HepG2 (cell line): Measurements from ENCODE around the gene KCNJ14. TPM values are rescaled to one million over a fixed set of nuclear protein-coding genes. Genes with fewer than 3 reads are reported as not detected.

Experiments used
- ELF4 ChIP-seq: sonication (generic); formaldehyde crosslinking; IDR thresholded peaks from 2 replicates; pipeline ENCODE4 v1.5.0; 2020; ENCODE audit warnings: missing genetic modification reagents, mild to moderate bottlenecking, moderate library complexity, borderline replicate concordance
- FOXM1 ChIP-seq: sonication (generic); formaldehyde crosslinking; IDR thresholded peaks from 2 replicates; pipeline ENCODE4 v1.5.0; 2020; ENCODE audit warnings: missing genetic modification reagents
- GTF2F1 ChIP-seq: fragments of 150-350 bp; IDR thresholded peaks from 2 replicates; pipeline ENCODE4 v1.6.1; 2014; ENCODE audit warnings: low read length
- KDM5A ChIP-seq: fragments of 200-600 bp; sonication (generic); IDR thresholded peaks from 2 replicates; pipeline ENCODE4 v1.7.0; 2018; ENCODE audit warnings: antibody characterized with exemption, mild to moderate bottlenecking, low read length, borderline replicate concordance
- NFRKB ChIP-seq: fragments of 450-650 bp; IDR thresholded peaks from 2 replicates; pipeline ENCODE4 v1.6.1; 2017
- NR2F2 ChIP-seq: IDR thresholded peaks from 2 replicates; pipeline ENCODE4 v1.6.1; 2012; ENCODE audit warnings: low read depth, inconsistent platforms, borderline replicate concordance
- RFX5 ChIP-seq: IDR thresholded peaks from 2 replicates; pipeline ENCODE4 v1.6.1; 2011; ENCODE audit warnings: low read depth, low read length, improper control_type of control experiment
- STAT5B ChIP-seq: sonication (generic); formaldehyde crosslinking; IDR thresholded peaks from 2 replicates; pipeline ENCODE4 v1.4.0; 2020; ENCODE audit warnings: missing genetic modification reagents
- SUZ12 ChIP-seq: fragments of 150-350 bp; IDR thresholded peaks from 2 replicates; pipeline ENCODE4 v1.6.1; 2014; ENCODE audit warnings: low read depth, low read length
- TBX2 ChIP-seq: sonication (generic); formaldehyde crosslinking; IDR thresholded peaks from 2 replicates; pipeline ENCODE4 v1.5.0; 2020; ENCODE audit warnings: missing genetic modification reagents, mild to moderate bottlenecking, borderline replicate concordance
- TRAFD1 ChIP-seq: sonication (generic); formaldehyde crosslinking; IDR thresholded peaks from 2 replicates; pipeline ENCODE4 v1.5.1; 2020; ENCODE audit warnings: missing genetic modification reagents, mild to moderate bottlenecking, borderline replicate concordance
- ZNF274 ChIP-seq: sonication (generic); formaldehyde crosslinking; IDR thresholded peaks from 2 replicates; pipeline ENCODE4 v1.5.1; 2020; ENCODE audit warnings: mild to moderate bottlenecking, missing genetic modification reagents
- ZNF44 ChIP-seq: sonication (generic); formaldehyde crosslinking; IDR thresholded peaks from 2 replicates; pipeline ENCODE4 v1.5.1; 2020; ENCODE audit warnings: mild to moderate bottlenecking, missing genetic modification reagents
- ZNF589 ChIP-seq: sonication (generic); formaldehyde crosslinking; conservative IDR thresholded peaks from 2 replicates; pipeline ENCODE4 v1.8.0; 2022; ENCODE audit warnings: mild to moderate bottlenecking, moderate library complexity, missing genetic modification reagents
- ZNF773 ChIP-seq: sonication (generic); formaldehyde crosslinking; IDR thresholded peaks from 2 replicates; pipeline ENCODE4 v1.4.0; 2020; ENCODE audit warnings: missing genetic modification reagents, borderline replicate concordance
- ZSCAN20 ChIP-seq: sonication (generic); formaldehyde crosslinking; IDR thresholded peaks from 2 replicates; pipeline ENCODE4 v1.4.0; 2020; ENCODE audit warnings: missing genetic modification reagents, mild to moderate bottlenecking, borderline replicate concordance
- polyA plus RNA-seq, 8 experiments: library from polyadenylated mRNA; depleted of rRNA in 3 of 8; stranded (reverse) in 7 of 8; unstranded in 1 of 8; fragments of >200 nt; fragmentation: Illumina TruSeq in 4 of 8; extraction: Trizol in 4 of 8; gene quantifications; 2 replicates each; pipeline versions ENCODE4 v1.2.1 to v1.2.3, GENCODE V29; 2011 to 2016; ENCODE audit warnings: low read depth in 4 of 8, missing spikeins in 1 of 8, mixed read lengths in 1 of 8; ENCODE audit not compliant: insufficient read depth in 1 of 8
- total RNA-seq, 5 experiments: library from RNA; depleted of rRNA; stranded (reverse); fragments of >200 nt; fragmentation: Illumina TruSeq; extraction: Trizol; gene quantifications; 2 replicates each; pipeline ENCODE4 v1.2.3, GENCODE V29; 2016; ENCODE audit warnings: low read depth in 1 of 5
- TF ChIP-seq, protein P1 (sequence below): sonication (generic); formaldehyde crosslinking; IDR thresholded peaks from 2 replicates; pipeline ENCODE4 v1.5.0; 2020; ENCODE audit warnings: missing genetic modification reagents, mild to moderate bottlenecking, borderline replicate concordance
- TF ChIP-seq, protein P2 (sequence below): sonication (generic); formaldehyde crosslinking; IDR thresholded peaks from 2 replicates; pipeline ENCODE4 v1.8.1; 2022; ENCODE audit warnings: low read depth, mild to moderate bottlenecking, missing genetic modification reagents

KCNJ14 gene
- total and polyA plus RNA-seq, 2 of the 13 experiments (the other 11 are each of a cell fraction or from before 2014, with no cell fraction given): 0.20 to 0.51 TPM

DNA sequence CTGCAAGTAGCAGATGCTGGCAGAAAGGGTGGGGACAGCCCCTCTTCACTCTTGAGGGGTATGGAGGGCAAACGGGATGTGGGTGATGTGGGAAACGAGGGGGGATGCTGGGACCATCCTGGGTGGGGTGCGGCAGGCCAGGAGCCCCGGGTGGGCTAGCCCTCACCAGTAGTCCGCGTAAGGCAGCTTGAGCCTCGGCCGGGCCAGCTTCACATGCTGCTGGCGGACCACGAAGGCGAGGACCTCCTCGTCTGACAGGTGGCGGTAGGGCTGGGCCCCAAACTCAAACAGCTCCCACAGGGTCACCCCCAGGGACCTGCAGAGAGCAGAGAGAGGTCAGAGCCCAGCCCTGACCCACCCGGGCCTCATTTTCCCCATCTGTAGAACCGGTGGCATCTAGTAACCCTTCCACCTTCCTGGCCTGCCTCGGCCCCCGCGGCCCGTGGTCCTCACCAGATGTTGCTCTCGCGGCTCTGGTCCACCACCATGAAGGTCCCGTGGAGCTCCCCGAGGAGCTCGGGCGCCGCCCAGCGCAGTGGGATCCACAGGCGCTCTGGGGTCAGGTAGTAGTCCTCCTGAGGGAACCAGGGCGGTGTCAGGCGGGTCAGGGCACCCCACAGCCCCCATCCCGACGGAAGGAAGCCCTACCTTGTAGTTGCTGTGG, 45.6 kb downstream of the KCNJ14 start (continued):
- TF ChIP-seq, protein P1, sequence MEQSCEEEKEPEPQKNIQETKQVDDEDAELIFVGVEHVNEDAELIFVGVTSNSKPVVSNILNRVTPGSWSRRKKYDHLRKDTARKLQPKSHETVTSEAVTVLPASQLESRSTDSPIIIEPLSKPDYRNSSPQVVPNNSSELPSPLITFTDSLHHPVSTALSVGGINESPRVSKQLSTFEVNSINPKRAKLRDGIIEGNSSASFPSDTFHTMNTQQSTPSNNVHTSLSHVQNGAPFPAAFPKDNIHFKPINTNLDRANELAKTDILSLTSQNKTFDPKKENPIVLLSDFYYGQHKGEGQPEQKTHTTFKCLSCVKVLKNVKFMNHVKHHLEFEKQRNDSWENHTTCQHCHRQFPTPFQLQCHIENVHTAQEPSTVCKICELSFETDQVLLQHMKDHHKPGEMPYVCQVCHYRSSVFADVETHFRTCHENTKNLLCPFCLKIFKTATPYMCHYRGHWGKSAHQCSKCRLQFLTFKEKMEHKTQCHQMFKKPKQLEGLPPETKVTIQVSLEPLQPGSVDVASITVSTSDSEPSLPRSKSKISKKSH (CRISPR knock-in tag): peak; percentile 60; the same call in 1 of the 2 replicates
- TF ChIP-seq ZNF44 (CRISPR knock-in tag) (peak; percentile 85; the same call in 1 of the 2 replicates), ZNF773 (CRISPR knock-in tag) (no peak), TRAFD1 (CRISPR knock-in tag) (no peak), ELF4 (CRISPR knock-in tag) (no peak), GTF2F1 (no peak), NR2F2 (no peak), RFX5 (no peak), KDM5A (no peak), SUZ12 (no peak), FOXM1 (CRISPR knock-in tag) (no peak), ZSCAN20 (CRISPR knock-in tag) (no peak), STAT5B (CRISPR knock-in tag) (no peak), ZNF589 (CRISPR knock-in tag) (no peak), ZNF274 (peak; percentile 55; the same call in 1 of the 2 replicates), TBX2 (CRISPR knock-in tag) (no peak; the same call in 1 of the 2 replicates), NFRKB (no peak)
- TF ChIP-seq, protein P2, sequence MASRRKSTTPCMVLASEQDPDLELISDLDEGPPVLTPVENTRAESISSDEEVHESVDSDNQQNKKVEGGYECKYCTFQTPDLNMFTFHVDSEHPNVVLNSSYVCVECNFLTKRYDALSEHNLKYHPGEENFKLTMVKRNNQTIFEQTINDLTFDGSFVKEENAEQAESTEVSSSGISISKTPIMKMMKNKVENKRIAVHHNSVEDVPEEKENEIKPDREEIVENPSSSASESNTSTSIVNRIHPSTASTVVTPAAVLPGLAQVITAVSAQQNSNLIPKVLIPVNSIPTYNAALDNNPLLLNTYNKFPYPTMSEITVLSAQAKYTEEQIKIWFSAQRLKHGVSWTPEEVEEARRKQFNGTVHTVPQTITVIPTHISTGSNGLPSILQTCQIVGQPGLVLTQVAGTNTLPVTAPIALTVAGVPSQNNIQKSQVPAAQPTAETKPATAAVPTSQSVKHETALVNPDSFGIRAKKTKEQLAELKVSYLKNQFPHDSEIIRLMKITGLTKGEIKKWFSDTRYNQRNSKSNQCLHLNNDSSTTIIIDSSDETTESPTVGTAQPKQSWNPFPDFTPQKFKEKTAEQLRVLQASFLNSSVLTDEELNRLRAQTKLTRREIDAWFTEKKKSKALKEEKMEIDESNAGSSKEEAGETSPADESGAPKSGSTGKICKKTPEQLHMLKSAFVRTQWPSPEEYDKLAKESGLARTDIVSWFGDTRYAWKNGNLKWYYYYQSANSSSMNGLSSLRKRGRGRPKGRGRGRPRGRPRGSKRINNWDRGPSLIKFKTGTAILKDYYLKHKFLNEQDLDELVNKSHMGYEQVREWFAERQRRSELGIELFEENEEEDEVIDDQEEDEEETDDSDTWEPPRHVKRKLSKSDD (CRISPR knock-in tag): no peak
